ENCODE measurements around the gene PRKCH. TPM values are rescaled to one million over a fixed set of nuclear protein-coding genes. Genes with fewer than 3 reads are reported as not detected.

The PRKCH gene
- total RNA-seq, 1 experiment from 2014 or later = 12.4 TPM

GRCh38 chr14:61563880-61564617 lies 242.7 kb downstream of the PRKCH start:
- TF ChIP-seq CTCF (IDR thresholded peaks at IDR 0.05; ENCODE audit: unreplicated experiment) = no peak
- Mint-ChIP-seq H3K36me3 (ENCODE audit: insufficient read depth, unreplicated experiment) (no peaks in the 10 kb centered on the region), H3K9me3 (ENCODE audit: unreplicated experiment) (no peaks in the 10 kb centered on the region), H3K27me3 (ENCODE audit: insufficient read depth, unreplicated experiment) (no peaks in the 10 kb centered on the region), H3K4me1 (ENCODE audit: insufficient read depth, unreplicated experiment) (peaks cover 69% of the 10 kb centered on the region), H3K27ac (ENCODE audit: low read depth, unreplicated experiment) (peak overlapping the region; percentile 86), H3K4me3 (ENCODE audit: unreplicated experiment) (peak overlapping the region; percentile 0)
- DNase-seq (ENCODE audit: unreplicated experiment) = peak; percentile 74
- CTCF ChIA-PET = interaction anchor here (0.7 to 2.5 kb wide), 6 partner anchors 13 to 177 kb away, joined by 3 to 14 read pairs (median 4); no protein-coding TSS in a partner anchor
- POLR2A ChIA-PET = interaction anchor here (0.6 to 6.8 kb wide), 19 partner anchors 10 to 198 kb away, joined by 3 to 108 read pairs (median 9); partner anchors contain the start of genes HIF1A and SNAPC1
- intact Hi-C loops (cut with micrococcal nuclease) = loop anchor here (1.0 to 2.0 kb wide), 3 partner anchors 27 to 131 kb away; partner anchors contain the start of gene HIF1A
- TSS peak; percentile 14 for BruUV-seq (replicated peaks)

GRCh38 chr14:61564618-61565091 lies 243.3 kb downstream of the PRKCH start:
- Mint-ChIP-seq H3K27me3 (ENCODE audit: insufficient read depth, unreplicated experiment) (no peaks in the 10 kb centered on the region), H3K4me3 (ENCODE audit: unreplicated experiment) (peak overlapping the region; percentile 0), H3K36me3 (ENCODE audit: insufficient read depth, unreplicated experiment) (no peaks in the 10 kb centered on the region), H3K27ac (ENCODE audit: low read depth, unreplicated experiment) (peak overlapping the region; percentile 86), H3K9me3 (ENCODE audit: unreplicated experiment) (no peaks in the 10 kb centered on the region), H3K4me1 (ENCODE audit: insufficient read depth, unreplicated experiment) (peaks cover 75% of the 10 kb centered on the region)
- CTCF ChIA-PET = interaction anchor here (0.7 to 2.8 kb wide), 4 partner anchors 11 to 178 kb away, joined by 3 to 7 read pairs (median 3); no protein-coding TSS in a partner anchor
- POLR2A ChIA-PET = interaction anchor here (0.6 to 6.8 kb wide), 20 partner anchors 9 to 197 kb away, joined by 3 to 108 read pairs (median 8); partner anchors contain the start of gene HIF1A
- TSS peak; percentile 37 for BruUV-seq (replicated peaks)
- intact Hi-C loops (cut with micrococcal nuclease) = no loop called here
- DNase-seq (ENCODE audit: unreplicated experiment) = peak; percentile 92
- TF ChIP-seq CTCF (IDR thresholded peaks at IDR 0.05; ENCODE audit: unreplicated experiment) = no peak

GRCh38 chr14:61565181-61565580 lies 243.8 kb downstream of the PRKCH start:
- intact Hi-C loops (cut with micrococcal nuclease) = no loop called here
- DNase-seq (ENCODE audit: unreplicated experiment) = no peak
- Mint-ChIP-seq H3K36me3 (ENCODE audit: insufficient read depth, unreplicated experiment) (no peaks in the 10 kb centered on the region), H3K27ac (ENCODE audit: low read depth, unreplicated experiment) (peak overlapping the region; percentile 86), H3K4me3 (ENCODE audit: unreplicated experiment) (no peak overlapping the region), H3K9me3 (ENCODE audit: unreplicated experiment) (no peaks in the 10 kb centered on the region), H3K27me3 (ENCODE audit: insufficient read depth, unreplicated experiment) (no peaks in the 10 kb centered on the region), H3K4me1 (ENCODE audit: insufficient read depth, unreplicated experiment) (peaks cover 81% of the 10 kb centered on the region)
- no TSS peak for BruUV-seq (replicated peaks)
- POLR2A ChIA-PET = interaction anchor here (0.6 to 6.8 kb wide), 23 partner anchors 8 to 232 kb away, joined by 3 to 108 read pairs (median 9); partner anchors contain the start of gene HIF1A
- CTCF ChIA-PET = interaction anchor here (0.7 to 2.8 kb wide), 4 partner anchors 12 to 132 kb away, joined by 3 to 7 read pairs (median 3); no protein-coding TSS in a partner anchor
- TF ChIP-seq CTCF (IDR thresholded peaks at IDR 0.05; ENCODE audit: unreplicated experiment) = no peak

All from MCF 10A (cell line).